DMS53 (cell line): ENCODE results near the gene CNTN5.
A peak's percentile ranks its signal among the peaks of the same experiment; 100 is the strongest.

ENCODE experiments used
- DNase-seq: peaks from one replicate; lab custom pipeline; 2025; lab: John Stamatoyannopoulos, UW

The CNTN5 gene

GRCh38 chr11:99391245-99391644 lies 370.5 kb downstream of the CNTN5 start:
- no peak for DNase-seq

GRCh38 chr11:99406345-99406744 lies 385.6 kb downstream of the CNTN5 start:
- no peak for DNase-seq

- no peak for DNase-seq
Observed at GRCh38 chr11:99410636-99411035, 389.9 kb downstream of the CNTN5 start.

- peak; percentile 26 for DNase-seq
Observed at GRCh38 chr11:99418927-99419720, 398.4 kb downstream of the CNTN5 start.

GRCh38 chr11:99419991-99420390 lies 399.2 kb downstream of the CNTN5 start:
- DNase-seq = no peak

- peak; percentile 15 for DNase-seq
Observed at GRCh38 chr11:99422581-99423427, 402.1 kb downstream of the CNTN5 start.

- no peak for DNase-seq
Observed at GRCh38 chr11:99423428-99423983, 402.8 kb downstream of the CNTN5 start.

GRCh38 chr11:99424313-99425084 lies 403.8 kb downstream of the CNTN5 start:
- no peak for DNase-seq

- no peak for DNase-seq
Observed at GRCh38 chr11:99425596-99425995, 404.8 kb downstream of the CNTN5 start.

- no peak for DNase-seq
Observed at GRCh38 chr11:99432677-99433076, 411.9 kb downstream of the CNTN5 start.

- no peak for DNase-seq
Observed at GRCh38 chr11:99443276-99443675, 422.5 kb downstream of the CNTN5 start.

GRCh38 chr11:99446400-99446799 lies 425.7 kb downstream of the CNTN5 start:
- DNase-seq = no peak

- no peak for DNase-seq
Observed at GRCh38 chr11:99449345-99449744, 428.6 kb downstream of the CNTN5 start.

GRCh38 chr11:99452075-99452474 lies 431.3 kb downstream of the CNTN5 start:
- no peak for DNase-seq

- DNase-seq = no peak
Observed at GRCh38 chr11:99461913-99462312, 441.2 kb downstream of the CNTN5 start.

GRCh38 chr11:99464985-99465384 lies 444.2 kb downstream of the CNTN5 start:
- DNase-seq = no peak

- no peak for DNase-seq
Observed at GRCh38 chr11:99489581-99489980, 468.8 kb downstream of the CNTN5 start.

- no peak for DNase-seq
Observed at GRCh38 chr11:99494065-99494464, 473.3 kb downstream of the CNTN5 start.

- DNase-seq = no peak
Observed at GRCh38 chr11:99501655-99502054, 480.9 kb downstream of the CNTN5 start.

GRCh38 chr11:99505316-99505715 lies 484.6 kb downstream of the CNTN5 start:
- DNase-seq = no peak

GRCh38 chr11:99505831-99506230 lies 485.1 kb downstream of the CNTN5 start:
- DNase-seq = no peak

GRCh38 chr11:99509863-99510262 lies 489.1 kb downstream of the CNTN5 start:
- DNase-seq = no peak
